GM12878 (cell line): ENCODE results near the gene TES. TPM values are rescaled to one million over a fixed set of nuclear protein-coding genes. Genes with fewer than 3 reads are reported as not detected.

ENCODE experiments used
- ATAC-seq: fragments of 200-7000 bp; cut with Tn5 transposase; 3 replicates; pipeline ENCODE4 v1.9.1; 2020; ENCODE audit warnings: mild to moderate bottlenecking, moderate library complexity
- BruUV-seq: library from RNA; stranded (reverse); fragments of 400-500 nt; replicated peaks from 2 replicates; lab custom pipeline; 2021; lab: Mats Ljungman, UMichigan
- CTCF ChIA-PET: fragments of 300-600 bp; sonication (Branson Sonifier 250); formaldehyde crosslinking; extraction: SDS; loops from one replicate; lab custom pipeline; 2021; ENCODE audit warnings: inconsistent platforms; lab: Yijun Ruan, JAX
- POLR2A ChIA-PET: fragments of 350-600 bp; formaldehyde crosslinking; extraction: SDS; loops from one replicate; lab custom pipeline; 2021; ENCODE audit warnings: inconsistent platforms; lab: Charles Lee
- RAD21 ChIA-PET: fragments of 300-600 bp; sonication (Branson Sonifier 250); formaldehyde crosslinking; loops from one replicate; lab custom pipeline; 2023; ENCODE audit warnings: antibody characterized with exemption; ENCODE audit not compliant: unreplicated experiment; lab: Charles Lee
- SMC1A ChIA-PET: fragments of 300-600 bp; sonication (Branson Sonifier 250); formaldehyde crosslinking; loops from one replicate; lab custom pipeline; 2023; ENCODE audit not compliant: unreplicated experiment, uncharacterized antibody; lab: Charles Lee
- DNase-seq: peaks from one replicate; pipeline ENCODE4 v3.0.0-alpha.2; 2011; ENCODE audit warnings: low read depth, low spot score
- FAIRE-seq: peaks from 3 replicates; lab custom pipeline; 2011; peaks lifted over from hg19 to GRCh38; lab: Jason Lieb, UNC
- H2AFZ ChIP-seq: 2 replicates; pipeline ENCODE4 v1.6.0; 2011; ENCODE audit warnings: low read depth, low read length, control low read depth; ENCODE audit not compliant: control insufficient read depth
- H3K27ac ChIP-seq: 2 replicates; pipeline ENCODE4 v1.5.1; 2011; ENCODE audit warnings: control low read depth; ENCODE audit not compliant: control insufficient read depth, insufficient read depth
- H3K27me3 ChIP-seq, 2 experiments: replicated peaks in 1 of 2; 2 replicates each; pipeline versions ENCODE4 v1.6.0 to v1.6.1; 2011; ENCODE audit warnings: low read length in 1 of 2; ENCODE audit not compliant: control insufficient read depth in 2 of 2, insufficient read depth in 2 of 2
- H3K36me3 ChIP-seq, 2 experiments: 2 replicates each; pipeline ENCODE4 v1.5.1; 2011; ENCODE audit warnings: low read length in 1 of 2; ENCODE audit not compliant: control insufficient read depth in 2 of 2, insufficient read depth in 2 of 2
- H3K4me1 ChIP-seq: 2 replicates; pipeline ENCODE4 v1.6.1; 2011; ENCODE audit warnings: mild to moderate bottlenecking, low read length, moderate library complexity, mixed read lengths; ENCODE audit not compliant: control insufficient read depth, insufficient read depth
- H3K4me2 ChIP-seq: 2 replicates; pipeline ENCODE4 v1.6.0; 2011; ENCODE audit warnings: control low read depth; ENCODE audit not compliant: control insufficient read depth, insufficient read depth
- H3K4me3 ChIP-seq: fragments of 200-600 bp; sonication (generic); 2 replicates; pipeline ENCODE4 v1.5.1; 2016
- H3K79me2 ChIP-seq: 2 replicates; pipeline ENCODE4 v1.6.0; 2011; ENCODE audit warnings: low read length; ENCODE audit not compliant: control insufficient read depth, insufficient read depth
- H3K9ac ChIP-seq: 2 replicates; pipeline ENCODE4 v1.8.0; 2011; ENCODE audit warnings: low read length, control low read depth, mixed read lengths; ENCODE audit not compliant: control insufficient read depth, insufficient read depth
- H3K9me3 ChIP-seq: replicated peaks from 3 replicates; pipeline ENCODE4 v1.5.1; 2011; ENCODE audit warnings: mild to moderate bottlenecking, low read length; ENCODE audit not compliant: control insufficient read depth, insufficient read depth
- H4K20me1 ChIP-seq: 2 replicates; pipeline ENCODE4 v1.6.0; 2011; ENCODE audit not compliant: control insufficient read depth, insufficient read depth
- CBX5 ChIP-seq: sonication (generic); IDR thresholded peaks from 2 replicates; pipeline ENCODE4 v1.6.1; 2016; ENCODE audit warnings: low read depth, moderate library complexity, mild to moderate bottlenecking, inconsistent platforms
- E2F8 ChIP-seq: fragments of 450-650 bp; IDR thresholded peaks from 2 replicates; pipeline ENCODE4 v1.6.1; 2018; ENCODE audit warnings: mild to moderate bottlenecking, low read depth, moderate library complexity; ENCODE audit not compliant: partially characterized antibody
- EED ChIP-seq: sonication (generic); IDR thresholded peaks from 2 replicates; pipeline ENCODE4 v1.6.1; 2016; ENCODE audit warnings: antibody characterized with exemption, low read depth
- HCFC1 ChIP-seq: fragments of 150-350 bp; IDR thresholded peaks from 2 replicates; pipeline ENCODE4 v1.6.1; 2014; ENCODE audit warnings: low read length
- IRF4 ChIP-seq: IDR thresholded peaks from 2 replicates; pipeline ENCODE4 v1.6.1; 2011; ENCODE audit warnings: low read depth, low read length
- KDM1A ChIP-seq: fragments of 200-600 bp; sonication (generic); IDR thresholded peaks from 2 replicates; pipeline ENCODE4 v1.6.1; 2016; ENCODE audit warnings: borderline replicate concordance
- MLLT1 ChIP-seq: fragments of 450-650 bp; IDR thresholded peaks from 2 replicates; pipeline ENCODE4 v1.6.1; 2016; ENCODE audit warnings: mild to moderate bottlenecking
- MTA2 ChIP-seq: fragments of 450-650 bp; IDR thresholded peaks from 2 replicates; pipeline ENCODE4 v1.6.1; 2016; ENCODE audit warnings: low read depth, mild to moderate bottlenecking, moderate library complexity
- MYC ChIP-seq: IDR thresholded peaks from 2 replicates; pipeline ENCODE4 v1.6.1; 2011; ENCODE audit warnings: mild to moderate bottlenecking, low read length, moderate library complexity, inconsistent platforms; ENCODE audit not compliant: insufficient read depth, insufficient replicate concordance, insufficient read length, severe bottlenecking
- TCF3 ChIP-seq: IDR thresholded peaks from 2 replicates; pipeline ENCODE4 v1.6.1; 2012; ENCODE audit warnings: low read depth, mild to moderate bottlenecking, low read length, borderline replicate concordance; ENCODE audit not compliant: insufficient read depth
- USF1 ChIP-seq: IDR thresholded peaks from 2 replicates; pipeline ENCODE4 v1.6.1; 2011; ENCODE audit warnings: borderline replicate concordance, low read depth, mild to moderate bottlenecking, moderate library complexity, mixed read lengths, low read length; ENCODE audit not compliant: insufficient read depth; ENCODE audit errors: extremely low read length
- ZNF592 ChIP-seq: fragments of 450-650 bp; IDR thresholded peaks from 2 replicates; pipeline ENCODE4 v1.6.1; 2017; ENCODE audit warnings: mild to moderate bottlenecking, moderate library complexity
- WGBS: methylation state at CpG from one replicate; pipeline ENCODE4 v1.1.6; 2016; ENCODE audit warnings: low lambda C conversion rate; ENCODE audit not compliant: insufficient replicate concordance, insufficient coverage; ENCODE audit errors: missing lambda C conversion rate; 5-methylcytosine and 5-hydroxymethylcytosine counted together
- in situ Hi-C: fragments of 300-500 bp; cut with MboI; formaldehyde crosslinking; loops from 9 replicates; pipeline ENCODE4 v1.14.3; 2018; ENCODE audit warnings: mixed read lengths
- intact Hi-C: fragments of 100-400 bp; cut with micrococcal nuclease; formaldehyde crosslinking; loops from one replicate; pipeline ENCODE4 v1.14.2; 2022; ENCODE audit not compliant: unreplicated experiment
- polyA plus RNA-seq, 11 experiments: library from polyadenylated mRNA; depleted of rRNA in 4 of 11; unstranded in 6 of 11; stranded (reverse) in 5 of 11; fragments of >200 nt; fragmentation: Nextera tagmentation in 4 of 11; fragmentation: Illumina TruSeq in 1 of 11; extraction: Ambion mirVana in 4 of 11; extraction: Trizol in 1 of 11; gene quantifications; 1 replicate in 1 of 11; 2 replicates in 10 of 11; pipeline versions ENCODE4 v1.2.1 to v1.2.3, GENCODE V29; 2011 to 2016; ENCODE audit warnings: inconsistent platforms in 2 of 11, missing spikeins in 2 of 11, low read depth in 1 of 11
- total RNA-seq, 4 experiments: library from RNA; depleted of rRNA in 3 of 4; stranded (reverse); fragments of >200 nt in 3 of 4; fragmentation: Illumina TruSeq in 1 of 4; extraction: Trizol in 1 of 4; gene quantifications; 2 replicates each; pipeline versions ENCODE4 v1.2.1 to v1.2.3, GENCODE V29; 2013 to 2021

TES gene
- total and polyA plus RNA-seq, 10 of the 15 experiments (the other 5 are each of a cell fraction or from before 2014, with no cell fraction given) = 31.2 to 77.5 (median 59.2) TPM

DNA sequence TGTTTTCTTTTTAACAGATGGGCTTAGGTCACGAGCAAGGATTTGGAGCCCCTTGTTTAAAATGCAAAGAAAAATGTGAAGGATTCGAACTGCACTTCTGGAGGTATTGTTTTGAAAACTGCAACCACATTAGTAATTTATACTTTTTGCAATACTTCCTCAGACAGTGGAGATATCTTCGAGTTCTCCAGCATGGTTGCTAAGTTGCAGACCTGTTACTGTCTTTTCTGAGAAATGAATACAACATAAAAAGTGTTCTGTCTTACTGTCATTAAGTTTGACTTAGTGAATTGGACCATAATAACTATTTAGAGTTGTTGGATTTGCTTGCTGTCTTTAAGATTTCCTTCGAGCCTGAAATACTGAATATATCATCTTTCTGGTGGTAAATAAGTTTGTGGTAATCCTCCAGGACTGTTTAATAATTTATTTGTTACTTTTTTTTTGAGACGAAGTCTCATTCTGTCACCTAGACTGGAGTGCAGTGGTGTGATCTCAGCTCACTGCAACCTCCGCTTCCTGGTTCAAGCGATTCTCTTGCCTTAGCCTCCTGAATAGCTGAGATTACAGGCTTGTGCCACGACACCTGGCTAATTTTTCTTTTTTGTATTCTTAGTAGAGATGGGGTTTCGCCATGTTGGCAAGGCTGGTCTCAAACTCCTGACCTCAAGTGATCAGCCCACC is 24.3 kb downstream of the TES start:
- RAD21 ChIA-PET = interaction anchor here (1.2 to 3.7 kb wide), 12 partner anchors 24 to 354 kb away, joined by 4 to 91 read pairs (median 8); partner anchors contain the start of gene TES
- no peaks in the 10 kb centered on the region for H4K20me1 ChIP-seq
- CTCF ChIA-PET = interaction anchor here (0.9 to 6.4 kb wide), 15 partner anchors 9 to 356 kb away, joined by 3 to 176 read pairs (median 19); no protein-coding TSS in a partner anchor

More for the DNA sequence above, 24.3 kb downstream of the TES start:
- H3K9ac ChIP-seq = no peak overlapping the region
- H3K9me3 ChIP-seq = no peaks in the 10 kb centered on the region
- no peak overlapping the region for H3K27ac ChIP-seq
- in situ Hi-C loops (loop anchor here (5.0 kb wide), 2 partner anchors 57 to 97 kb away; no protein-coding TSS in a partner anchor), intact Hi-C loops (no loop called here)
- SMC1A ChIA-PET = interaction anchor here (1.0 to 10.5 kb wide), 14 partner anchors 10 to 354 kb away, joined by 3 to 188 read pairs (median 9); partner anchors contain the start of gene TES
- no peaks in the 10 kb centered on the region for H3K27me3 ChIP-seq
- H3K79me2 ChIP-seq = peaks cover 38% of the 10 kb centered on the region
- no peak for DNase-seq
- H3K4me2 ChIP-seq = no peak overlapping the region
- TF ChIP-seq ZNF592 (no peak), MLLT1 (no peak), MTA2 (no peak), CBX5 (no peak), EED (no peak), KDM1A (no peak), HCFC1 (no peak), IRF4 (no peak), USF1 (no peak), TCF3 (no peak), MYC (no peak), E2F8 (no peak)
- POLR2A ChIA-PET = no interaction called here
- no peak for ATAC-seq
- FAIRE-seq = no peak
- H3K36me3 ChIP-seq = peaks cover 0 to 13% of the 10 kb centered on the region in 2 experiments; a peak in 3 of 4 replicates
- no TSS peak for BruUV-seq
- no peak overlapping the region for H2AFZ ChIP-seq
- H3K4me1 ChIP-seq = peaks cover 14% of the 10 kb centered on the region
- WGBS = 98% methylated on average over 9 of the region's 9 CpGs
- no peak overlapping the region for H3K4me3 ChIP-seq
